Activated naive CD4-positive, alpha-beta T cell treated with anti-CD3 and anti-CD28 coated beads for 36 hours (primary cell): ENCODE measurements around the gene WAC. TPM values are rescaled to one million over a fixed set of nuclear protein-coding genes. Genes with fewer than 3 reads are reported as not detected.

ENCODE experiments used
- CTCF ChIA-PET: fragments of 350-600 bp; sonication (Branson Sonifier 250); formaldehyde crosslinking; loops from one replicate; lab custom pipeline; 2021; ENCODE audit warnings: antibody characterized with exemption; lab: Charles Lee
- DNase-seq: peaks from one replicate; pipeline ENCODE4 v3.0.0-alpha.2; 2020
- H3K27ac Mint-ChIP-seq: one replicate; pipeline ENCODE4 v1.8.0; 2021; ENCODE audit warnings: mild to moderate bottlenecking, mixed read lengths
- H3K27me3 Mint-ChIP-seq: one replicate; pipeline ENCODE4 v1.8.0; 2021; ENCODE audit warnings: low read depth, mixed read lengths
- H3K36me3 Mint-ChIP-seq: one replicate; pipeline ENCODE4 v1.8.0; 2021; ENCODE audit warnings: low read depth, mixed read lengths
- H3K4me1 Mint-ChIP-seq: one replicate; pipeline ENCODE4 v1.8.0; 2021; ENCODE audit warnings: low read depth, mixed read lengths
- H3K4me3 Mint-ChIP-seq: one replicate; pipeline ENCODE4 v1.8.0; 2021; ENCODE audit warnings: mild to moderate bottlenecking, moderate library complexity, mixed read lengths
- H3K9me3 Mint-ChIP-seq: one replicate; pipeline ENCODE4 v1.8.0; 2021; ENCODE audit warnings: mixed read lengths
- intact Hi-C: fragments of 100-400 bp; cut with micrococcal nuclease; formaldehyde crosslinking; loops from one replicate; pipeline ENCODE4 v1.15.1; 2023
- total RNA-seq, 2 experiments: library from RNA; stranded (reverse); gene quantifications; one replicate each; pipeline ENCODE4 v1.2.3, GENCODE V29; 2021

The WAC gene
- total RNA-seq, 2 experiments from 2014 or later, result 77.1 to 82.9 TPM

GRCh38 chr10:28575852-28576251 is 42.9 kb downstream of the WAC start:
- Mint-ChIP-seq H3K4me3 (no peak overlapping the region), H3K27ac (no peak overlapping the region), H3K27me3 (no peaks in the 10 kb centered on the region), H3K9me3 (no peaks in the 10 kb centered on the region), H3K4me1 (peaks cover 75% of the 10 kb centered on the region), H3K36me3 (peaks cover 41% of the 10 kb centered on the region)
- intact Hi-C loops, result loop anchor here (2.0 kb wide), 1 partner anchor 17 kb away; no protein-coding TSS in a partner anchor
- no peak for DNase-seq
- CTCF ChIA-PET, result no interaction called here

DNA sequence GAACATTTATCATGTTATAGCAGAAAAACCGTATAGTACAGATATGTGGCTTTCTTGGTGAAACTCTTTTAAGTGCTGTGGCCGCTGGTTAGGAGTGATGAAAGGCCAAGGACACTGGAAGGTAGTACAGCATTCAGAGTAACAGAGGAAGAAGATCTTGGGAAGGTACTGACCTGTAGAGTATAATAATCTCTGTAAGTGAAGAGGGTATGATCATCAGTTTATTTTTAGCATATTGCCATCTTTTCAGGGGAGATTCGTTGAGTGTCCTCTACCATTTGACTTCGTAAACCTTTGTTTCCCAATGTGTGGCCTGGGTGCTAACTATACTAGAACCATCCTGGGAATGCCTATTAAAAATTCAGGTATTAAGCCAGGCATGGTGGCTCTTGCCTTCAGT is 44.6 kb downstream of the WAC start:
- CTCF ChIA-PET, result interaction anchor here (0.7 kb wide), 1 partner anchor 309 kb away, joined by 3 read pairs; no protein-coding TSS in a partner anchor
- no peak for DNase-seq
- Mint-ChIP-seq H3K4me1 (peaks cover 78% of the 10 kb centered on the region), H3K27me3 (no peaks in the 10 kb centered on the region), H3K4me3 (no peak overlapping the region), H3K27ac (no peak overlapping the region), H3K36me3 (peaks cover 42% of the 10 kb centered on the region), H3K9me3 (no peaks in the 10 kb centered on the region)
- intact Hi-C loops, result loop anchor here (2.0 kb wide), 1 partner anchor 15 kb away; no protein-coding TSS in a partner anchor

GRCh38 chr10:28578454-28578853 is 45.5 kb downstream of the WAC start:
- CTCF ChIA-PET, result interaction anchor here (0.8 kb wide), 1 partner anchor 13 kb away, joined by 3 read pairs; no protein-coding TSS in a partner anchor
- no peak for DNase-seq
- Mint-ChIP-seq H3K4me3 (no peak overlapping the region), H3K27me3 (no peaks in the 10 kb centered on the region), H3K36me3 (peaks cover 40% of the 10 kb centered on the region), H3K4me1 (peaks cover 70% of the 10 kb centered on the region), H3K27ac (no peak overlapping the region), H3K9me3 (no peaks in the 10 kb centered on the region)
- intact Hi-C loops, result loop anchor here (1.0 kb wide), 1 partner anchor 9 kb away; no protein-coding TSS in a partner anchor

GRCh38 chr10:28580825-28581224 is 47.9 kb downstream of the WAC start:
- H3K36me3 Mint-ChIP-seq, result peaks cover 36% of the 10 kb centered on the region
- peaks cover 52% of the 10 kb centered on the region for H3K4me1 Mint-ChIP-seq
- no peaks in the 10 kb centered on the region for H3K9me3 Mint-ChIP-seq
- no peak overlapping the region for H3K4me3 Mint-ChIP-seq
- CTCF ChIA-PET, result interaction anchor here (0.7 kb wide), 1 partner anchor 23 kb away, joined by 4 read pairs; no protein-coding TSS in a partner anchor
- H3K27ac Mint-ChIP-seq, result no peak overlapping the region
- intact Hi-C loops, result no loop called here
- DNase-seq, result no peak
- H3K27me3 Mint-ChIP-seq, result no peaks in the 10 kb centered on the region

DNA sequence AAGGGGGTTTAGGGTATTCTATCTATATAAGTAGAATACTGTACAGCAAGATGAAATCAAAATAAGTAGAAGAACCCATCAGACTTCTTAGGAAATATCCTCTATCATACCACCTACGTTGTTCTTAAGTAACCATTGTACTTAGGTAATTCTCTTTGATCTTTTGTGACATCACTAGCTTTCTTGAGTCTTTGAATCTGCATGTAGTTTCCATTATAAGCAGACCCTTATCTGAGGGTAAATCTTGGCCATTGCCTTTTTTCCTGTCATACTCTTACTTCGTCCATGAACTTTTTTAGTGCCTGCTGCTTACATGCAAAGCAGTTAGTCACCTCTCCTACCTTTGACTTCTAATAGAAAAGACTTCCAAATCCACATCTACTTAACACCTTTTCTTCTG is 49.0 kb downstream of the WAC start:
- Mint-ChIP-seq H3K4me3 (no peak overlapping the region), H3K27me3 (no peaks in the 10 kb centered on the region), H3K27ac (no peak overlapping the region), H3K9me3 (no peaks in the 10 kb centered on the region), H3K36me3 (peaks cover 38% of the 10 kb centered on the region), H3K4me1 (peaks cover 52% of the 10 kb centered on the region)
- DNase-seq, result no peak
- intact Hi-C loops, result no loop called here
- CTCF ChIA-PET, result interaction anchor here (0.8 kb wide), 1 partner anchor 151 kb away, joined by 3 read pairs; no protein-coding TSS in a partner anchor

GRCh38 chr10:28585076-28585475 is 52.2 kb downstream of the WAC start:
- CTCF ChIA-PET, result no interaction called here
- Mint-ChIP-seq H3K36me3 (peaks cover 44% of the 10 kb centered on the region), H3K27me3 (no peaks in the 10 kb centered on the region), H3K9me3 (no peaks in the 10 kb centered on the region), H3K4me3 (no peak overlapping the region), H3K4me1 (peaks cover 41% of the 10 kb centered on the region), H3K27ac (no peak overlapping the region)
- DNase-seq, result no peak
- intact Hi-C loops, result loop anchor here (2.0 kb wide), 1 partner anchor 14 kb away; no protein-coding TSS in a partner anchor

- intact Hi-C loops, result no loop called here
- Mint-ChIP-seq H3K27me3 (no peaks in the 10 kb centered on the region), H3K4me3 (no peak overlapping the region), H3K4me1 (peaks cover 32% of the 10 kb centered on the region), H3K9me3 (no peaks in the 10 kb centered on the region), H3K27ac (no peak overlapping the region), H3K36me3 (peaks cover 45% of the 10 kb centered on the region)
- DNase-seq, result no peak
- CTCF ChIA-PET, result interaction anchor here (1.2 kb wide), 1 partner anchor 14 kb away, joined by 3 read pairs; no protein-coding TSS in a partner anchor
These were observed 53.3 kb downstream of the WAC start for GRCh38 chr10:28586176-28586575.

DNA sequence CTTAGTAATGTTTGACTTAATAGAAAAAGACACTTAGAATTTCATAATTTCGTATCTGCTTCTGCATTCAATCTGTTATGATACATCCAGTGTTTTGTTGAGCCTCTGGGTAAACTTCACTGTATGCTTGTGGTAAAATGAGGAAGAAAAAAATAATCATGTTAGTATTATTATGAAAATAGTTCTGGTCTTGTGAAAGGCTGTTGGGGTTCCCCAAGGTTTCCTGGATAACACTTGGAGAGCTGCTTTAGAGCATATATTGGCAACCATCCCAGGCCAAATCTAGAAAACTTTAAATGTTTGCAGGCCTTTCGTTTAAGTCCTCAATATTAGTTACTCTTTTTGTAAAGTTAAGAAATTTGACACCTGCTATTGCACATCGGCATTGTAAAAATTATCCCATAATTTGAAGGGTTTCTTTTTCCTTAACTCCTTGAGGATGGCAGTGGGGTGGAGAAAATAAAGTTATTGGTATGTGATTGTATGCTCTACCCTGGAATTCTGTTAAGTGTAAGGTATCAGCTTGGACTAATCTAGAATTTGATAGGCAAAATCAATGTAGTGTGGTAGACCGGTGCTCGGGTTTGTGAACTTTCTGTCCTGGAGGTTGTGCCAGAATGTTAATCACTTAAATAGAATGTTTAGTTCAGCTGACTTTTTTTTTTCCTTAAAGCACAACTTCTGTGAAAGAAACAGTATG is 54.5 kb downstream of the WAC start:
- intact Hi-C loops, result no loop called here
- no peaks in the 10 kb centered on the region for H3K9me3 Mint-ChIP-seq
- H3K27me3 Mint-ChIP-seq, result no peaks in the 10 kb centered on the region
- no peak overlapping the region for H3K27ac Mint-ChIP-seq
- H3K4me3 Mint-ChIP-seq, result no peak overlapping the region
- peaks cover 27% of the 10 kb centered on the region for H3K4me1 Mint-ChIP-seq
- CTCF ChIA-PET, result interaction anchor here (0.7 to 1.2 kb wide), 2 partner anchors 15 to 23 kb away, joined by 3 read pairs; no protein-coding TSS in a partner anchor
- peaks cover 48% of the 10 kb centered on the region for H3K36me3 Mint-ChIP-seq
- no peak for DNase-seq

DNA sequence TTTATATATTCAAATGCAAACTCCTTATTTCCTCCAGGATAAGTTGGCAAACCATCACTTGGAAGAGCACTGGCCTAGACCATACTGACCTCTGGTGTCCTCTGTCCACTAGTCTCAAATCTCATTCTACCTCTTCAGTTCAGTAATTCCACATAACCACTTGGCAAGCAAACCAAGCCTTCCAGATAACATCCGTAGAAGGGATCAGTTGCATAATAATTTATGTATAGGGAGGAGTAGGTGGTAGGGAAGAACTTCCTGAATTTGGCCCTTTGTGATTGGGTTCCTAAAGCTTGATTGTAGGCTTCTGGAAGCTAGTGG is 55.0 kb downstream of the WAC start:
- H3K4me3 Mint-ChIP-seq, result no peak overlapping the region

DNA sequence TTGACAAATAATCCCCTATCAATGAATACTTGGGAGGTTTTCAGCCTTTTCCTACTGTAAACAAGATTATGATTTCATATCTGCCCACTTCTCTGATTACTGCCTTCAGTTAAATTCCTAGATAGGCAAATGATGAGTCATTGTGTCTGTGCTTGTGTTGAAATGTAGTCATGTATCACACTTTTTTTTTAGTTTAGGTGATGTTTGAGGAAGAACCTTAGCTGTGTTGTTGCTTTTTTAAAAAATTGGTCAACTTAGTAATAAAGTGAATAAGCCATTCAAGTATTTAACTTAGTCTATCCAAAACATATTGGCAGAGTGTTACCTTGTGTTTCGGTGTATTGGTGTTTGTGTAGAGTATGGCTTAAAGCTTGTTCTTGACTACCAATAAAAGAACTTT is 60.0 kb downstream of the WAC start:
- intact Hi-C loops, result loop anchor here (2.0 to 5.0 kb wide), 3 partner anchors 16 to 181 kb away; partner anchors contain the start of gene WAC
- DNase-seq, result no peak
- Mint-ChIP-seq H3K27me3 (no peaks in the 10 kb centered on the region), H3K9me3 (peaks cover 4% of the 10 kb centered on the region), H3K4me1 (peaks cover 51% of the 10 kb centered on the region), H3K27ac (peak overlapping the region; percentile 10), H3K4me3 (no peak overlapping the region), H3K36me3 (peaks cover 57% of the 10 kb centered on the region)
- CTCF ChIA-PET, result no interaction called here

More for the DNA sequence above, 55.0 kb downstream of the WAC start:
- Mint-ChIP-seq H3K27ac (no peak overlapping the region), H3K27me3 (no peaks in the 10 kb centered on the region), H3K4me1 (peaks cover 31% of the 10 kb centered on the region), H3K9me3 (peaks cover 2% of the 10 kb centered on the region), H3K36me3 (peaks cover 51% of the 10 kb centered on the region)
- intact Hi-C loops, result no loop called here
- no peak for DNase-seq
- CTCF ChIA-PET, result interaction anchor here (0.7 to 1.2 kb wide), 3 partner anchors 23 to 160 kb away, joined by 3 to 4 read pairs (median 3); no protein-coding TSS in a partner anchor

DNA sequence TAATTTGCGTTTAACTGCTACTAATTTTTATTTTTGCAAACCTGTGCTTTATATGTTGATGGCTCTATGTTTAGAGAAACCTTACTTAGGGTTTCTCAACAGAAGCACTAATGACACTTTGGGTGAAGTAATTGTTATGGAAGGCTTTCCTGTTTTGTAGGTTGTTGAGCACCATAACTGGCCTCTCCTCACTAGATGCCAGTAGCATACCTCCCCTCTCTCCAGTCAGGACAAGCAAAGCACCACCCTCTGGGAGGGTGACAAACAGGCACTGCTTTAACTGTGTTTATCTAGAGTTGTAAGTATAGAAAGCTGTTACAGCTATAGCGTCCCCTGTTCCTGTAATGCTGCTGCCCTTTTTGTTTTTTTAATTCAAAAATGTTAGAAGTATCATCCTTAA is 60.9 kb downstream of the WAC start:
- no peak overlapping the region for H3K4me3 Mint-ChIP-seq
- CTCF ChIA-PET, result interaction anchor here (0.8 kb wide), 1 partner anchor 1999 kb away, joined by 3 read pairs; no protein-coding TSS in a partner anchor
- peaks cover 58% of the 10 kb centered on the region for H3K36me3 Mint-ChIP-seq
- H3K4me1 Mint-ChIP-seq, result peaks cover 52% of the 10 kb centered on the region
- H3K27me3 Mint-ChIP-seq, result no peaks in the 10 kb centered on the region
- peaks cover 4% of the 10 kb centered on the region for H3K9me3 Mint-ChIP-seq
- no peak for DNase-seq
- intact Hi-C loops, result loop anchor here (2.0 to 5.0 kb wide), 3 partner anchors 17 to 182 kb away; partner anchors contain the start of gene WAC
- H3K27ac Mint-ChIP-seq, result no peak overlapping the region

GRCh38 chr10:28594406-28594805 is 61.5 kb downstream of the WAC start:
- Mint-ChIP-seq H3K9me3 (peaks cover 4% of the 10 kb centered on the region), H3K36me3 (peaks cover 57% of the 10 kb centered on the region), H3K4me1 (peaks cover 52% of the 10 kb centered on the region), H3K4me3 (no peak overlapping the region), H3K27ac (no peak overlapping the region), H3K27me3 (no peaks in the 10 kb centered on the region)
- CTCF ChIA-PET, result interaction anchor here (0.8 kb wide), 1 partner anchor 2000 kb away, joined by 3 read pairs; no protein-coding TSS in a partner anchor
- no peak for DNase-seq
- intact Hi-C loops, result loop anchor here (5.0 kb wide), 1 partner anchor 182 kb away; no protein-coding TSS in a partner anchor
